Measurements from ENCODE around the gene OR6B3. TPM values are rescaled to one million over a fixed set of nuclear protein-coding genes. Genes with fewer than 3 reads are reported as not detected.

Gene OR6B3
- not detected in 2 replicates for total RNA-seq

DNA sequence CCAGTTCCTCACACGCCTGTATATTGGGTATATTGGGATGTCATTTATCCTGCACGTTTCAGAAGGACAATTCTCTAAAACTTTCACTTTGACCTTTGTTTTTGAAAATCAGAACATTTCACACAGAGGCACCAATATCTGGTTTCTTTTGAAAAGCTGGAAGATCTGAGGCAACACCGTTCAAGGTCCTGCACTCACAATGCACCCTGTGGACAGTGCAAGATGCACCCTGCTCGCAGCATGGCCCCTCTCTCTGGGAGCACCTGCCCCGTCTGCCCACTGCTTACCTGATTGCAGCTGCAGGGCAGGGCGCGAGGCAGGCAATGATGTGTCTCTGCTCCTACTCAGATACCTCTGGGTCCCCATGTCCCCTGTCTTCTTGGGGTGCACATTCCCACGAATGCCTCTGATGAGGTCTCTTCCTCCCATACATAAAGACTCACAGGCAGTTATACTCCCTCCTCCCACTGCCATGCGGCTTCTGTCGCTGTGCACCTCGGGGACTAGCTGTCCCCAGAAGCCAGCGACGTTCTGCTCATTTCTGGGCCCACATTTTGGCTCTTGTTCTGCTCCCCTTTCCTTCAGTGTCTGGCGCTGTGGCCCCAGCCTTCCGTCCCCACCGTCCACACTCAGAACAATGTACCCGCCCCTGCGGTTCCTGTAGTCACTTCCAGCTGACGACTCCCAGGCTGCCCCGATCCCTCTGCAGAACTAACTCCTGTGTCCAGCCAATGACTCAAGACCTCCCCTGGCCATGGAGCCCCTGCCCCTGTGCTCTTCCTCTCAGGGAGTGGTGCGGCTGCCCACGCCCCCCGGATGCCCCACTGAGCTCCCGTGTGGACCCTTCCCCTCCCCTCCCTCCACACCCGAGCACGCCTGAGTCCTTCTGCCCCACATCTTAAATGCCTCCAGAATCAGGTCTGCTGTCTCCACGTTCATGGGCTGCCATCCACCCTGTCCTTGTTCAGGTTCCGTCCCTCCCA lies at the start of gene OR6B3:
Gene OR6B3 (minus strand): TSS at position 349 of the 983 bp plus-strand sequence.

DNA sequence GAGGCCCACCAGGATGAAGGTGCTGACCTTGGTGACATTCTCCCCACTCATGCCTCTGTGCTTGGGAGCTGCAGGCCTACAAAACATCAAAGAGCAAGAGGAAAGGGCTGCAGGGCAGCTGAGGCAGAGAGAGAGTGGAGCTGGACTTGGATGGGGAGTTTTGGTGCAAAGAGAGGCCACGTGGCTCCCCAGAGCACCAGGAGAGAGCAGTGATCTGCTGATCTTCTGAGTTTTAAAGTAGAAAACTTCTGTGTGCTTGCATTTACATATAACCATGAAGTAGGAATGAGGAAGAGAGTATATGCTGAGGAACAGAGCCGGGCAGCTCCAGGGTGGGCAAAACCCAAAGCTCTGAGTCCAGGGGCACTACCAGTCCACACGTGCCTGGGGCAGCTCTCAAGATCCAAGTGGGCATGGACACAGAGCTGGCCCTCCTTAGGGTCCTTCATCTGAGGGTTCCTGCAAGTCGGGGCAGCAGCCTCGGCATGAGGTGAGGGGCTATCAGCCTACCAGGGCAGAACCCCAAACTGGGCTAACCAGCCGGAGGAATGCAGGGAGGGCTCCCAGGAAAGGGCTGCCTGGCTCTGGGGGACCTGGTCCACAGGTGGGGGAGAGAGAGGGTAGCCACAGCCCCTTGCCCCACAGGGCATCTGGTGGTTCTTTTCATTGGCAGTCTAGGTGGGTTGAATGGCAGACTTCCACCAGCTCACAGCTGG lies 22.8 kb downstream of the OR6B3 start, which contains the start of gene OR6B2:
Gene OR6B2 (minus strand): TSS at position 51 of the 716 bp plus-strand sequence. CDS start 0 bp downstream, at position 51.

Other genes with a start within 250 kb of the OR6B3 start
- 107 and 154 TPM in 2 replicates for gene NDUFA10, start 28.2 kb downstream of the OR6B3 start, total RNA-seq
- 0.17 TPM in 1 of 2 replicates, not detected in the other for gene OR6B2, start 23.1 kb downstream of the OR6B3 start, total RNA-seq
- gene COPS9, start 82.8 kb upstream of the OR6B3 start, total RNA-seq: 62.0 and 87.6 TPM in 2 replicates
- 1.2 TPM in 1 of 2 replicates, not detected in the other for gene OTOS, start 87.1 kb upstream of the OR6B3 start, total RNA-seq

Data from smooth muscle cell of trachea (primary cell).